SK-N-SH (cell line): ENCODE measurements around the gene PPP1R13L.
"Not testable (repeated sequence)": the region's sequence is repeated elsewhere in the genome, so short reads cannot be mapped to it uniquely, and the experiment has no call there.

Experiments
- CTCF ChIP-seq: fragments of 200-600 bp; sonication (generic); IDR thresholded peaks from 2 replicates; pipeline ENCODE4 v1.6.1; 2017; ENCODE audit warnings: antibody characterized with exemption, mild to moderate bottlenecking, moderate library complexity
- FOXM1 ChIP-seq: IDR thresholded peaks from 2 replicates; pipeline ENCODE4 v1.4.0; 2012; ENCODE audit warnings: low read depth, mild to moderate bottlenecking
- MAX ChIP-seq: IDR thresholded peaks from 2 replicates; pipeline ENCODE4 v1.4.0; 2012; ENCODE audit warnings: low read depth
- USF1 ChIP-seq: IDR thresholded peaks from 2 replicates; pipeline ENCODE4 v1.4.0; 2012; ENCODE audit warnings: low read depth, borderline replicate concordance
- USF2 ChIP-seq: fragments of 150-350 bp; IDR thresholded peaks from 2 replicates; pipeline ENCODE4 v1.6.1; 2017; ENCODE audit warnings: antibody characterized with exemption, low read length, low read depth, borderline replicate concordance

- TF ChIP-seq MAX, FOXM1, CTCF, USF1, USF2: not testable (repeated sequence)
Observed at GRCh38 chr19:45410330-45410729, 5.5 kb upstream of the PPP1R13L start.
